ENCODE results near the gene PIK3CB.
"Not testable (repeated sequence)": the region's sequence is repeated elsewhere in the genome, so short reads cannot be mapped to it uniquely, and the experiment has no call there.

PIK3CB gene

DNA sequence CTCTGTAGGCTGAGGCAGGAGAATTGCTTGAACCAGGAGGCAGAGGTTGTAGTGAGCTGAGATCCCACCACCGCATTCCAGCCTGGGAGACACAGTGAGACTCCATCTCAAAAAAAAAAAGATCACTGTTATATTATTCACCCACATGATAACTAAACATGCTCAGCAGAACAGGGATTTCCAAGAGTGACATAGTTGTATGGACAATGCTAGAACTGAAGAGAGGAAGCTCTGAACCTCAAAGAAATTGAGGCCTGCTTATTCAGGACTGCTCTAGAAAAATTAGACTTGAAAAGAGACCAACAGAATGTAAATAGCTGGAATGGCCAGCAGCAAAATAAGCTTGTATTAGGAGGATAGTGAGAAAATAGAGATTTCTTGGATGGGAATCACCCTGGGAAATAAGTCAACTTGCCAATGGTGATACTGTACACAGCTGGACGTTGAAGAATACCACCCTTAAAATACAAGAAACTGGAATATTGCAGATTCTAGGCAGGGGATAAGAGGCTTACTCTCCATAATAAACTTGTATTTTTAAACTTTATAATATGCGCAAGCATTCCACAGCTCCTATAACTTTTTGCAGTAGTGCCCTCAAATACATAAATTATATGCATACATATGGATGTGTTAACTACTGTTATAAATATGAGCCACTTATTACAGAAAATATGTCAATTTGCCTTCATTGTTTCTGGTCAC, 28.2 kb downstream of the PIK3CB start:
- DNase-seq, result no peak

- DNase-seq, result no peak
Measured at GRCh38 chr3:138803006-138803653, 31.6 kb downstream of the PIK3CB start.

GRCh38 chr3:138802223-138802622, 32.5 kb downstream of the PIK3CB start:
- DNase-seq, result not testable (repeated sequence)

DNA sequence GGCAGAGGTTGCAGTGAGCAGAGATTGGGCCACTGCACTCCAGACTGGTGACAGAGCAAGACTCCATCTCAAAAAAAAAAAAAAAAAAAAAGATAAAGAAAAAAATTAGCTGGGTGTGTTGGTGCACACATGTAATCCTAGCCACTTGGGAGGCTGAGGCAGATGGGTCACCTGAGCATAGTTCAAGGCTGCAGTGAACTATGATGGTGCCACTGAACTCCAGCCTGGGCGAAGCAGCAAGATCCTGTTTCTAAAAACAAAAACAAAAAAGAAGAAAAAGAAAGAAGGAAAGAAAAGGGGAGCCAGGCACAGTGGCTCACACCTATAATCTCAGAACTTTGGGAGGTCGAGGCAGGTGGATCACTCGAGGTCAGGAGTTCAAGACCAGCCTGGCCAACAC, 32.9 kb downstream of the PIK3CB start:
- no peak for DNase-seq

DNA sequence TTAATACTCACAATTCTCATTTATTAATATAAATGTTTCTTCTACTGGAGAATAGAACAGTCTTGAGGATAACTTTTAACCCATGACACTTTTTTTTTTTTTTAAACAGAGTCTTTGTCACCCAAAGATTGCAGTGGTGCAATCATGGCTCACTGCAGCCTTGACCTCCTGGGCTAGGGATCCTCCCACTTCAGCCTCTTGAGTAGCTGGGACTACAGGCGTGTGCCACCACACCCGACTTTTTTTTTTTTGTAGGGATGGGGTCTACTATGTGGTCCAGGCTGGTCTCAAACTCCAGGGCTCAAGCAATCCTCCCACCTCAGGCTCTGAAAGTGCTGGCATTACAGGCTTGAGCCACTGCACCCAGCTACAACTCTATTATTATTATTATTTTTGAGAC, 34.5 kb downstream of the PIK3CB start:
- DNase-seq, result no peak

- peak in 2 of 56 donors; percentile 6 to 11 for DNase-seq
Measured at GRCh38 chr3:138799822-138800221, 34.9 kb downstream of the PIK3CB start.

DNA sequence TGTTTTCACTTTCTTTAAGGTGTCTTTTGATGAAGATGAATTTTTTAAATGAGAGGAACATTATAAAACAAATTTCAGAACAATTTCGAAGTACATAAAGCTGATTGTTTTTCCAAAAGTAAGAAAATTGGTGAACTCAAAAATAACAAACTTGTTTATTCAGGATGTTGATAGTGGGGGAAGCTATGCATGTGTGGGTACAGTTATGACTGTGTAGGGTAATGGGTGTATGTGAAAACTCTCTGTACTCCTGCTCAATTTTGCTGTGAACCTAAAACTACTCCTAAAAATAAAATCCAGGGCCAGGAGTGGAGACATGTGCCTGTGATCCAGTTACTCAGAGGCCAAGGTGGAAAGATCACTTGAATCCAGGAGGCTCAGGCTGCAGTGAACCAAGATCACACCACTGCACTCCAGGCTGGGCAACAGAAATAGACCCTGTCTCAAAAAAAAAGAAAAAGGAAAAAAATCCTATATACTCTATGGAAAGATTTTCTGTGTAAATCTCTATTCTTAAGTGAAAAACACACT, 37.2 kb downstream of the PIK3CB start:
- no peak for DNase-seq

GRCh38 chr3:138796761-138797160, 38.0 kb downstream of the PIK3CB start:
- DNase-seq, result no peak

GRCh38 chr3:138786788-138787271, 47.9 kb downstream of the PIK3CB start:
- DNase-seq, result no peak

DNA sequence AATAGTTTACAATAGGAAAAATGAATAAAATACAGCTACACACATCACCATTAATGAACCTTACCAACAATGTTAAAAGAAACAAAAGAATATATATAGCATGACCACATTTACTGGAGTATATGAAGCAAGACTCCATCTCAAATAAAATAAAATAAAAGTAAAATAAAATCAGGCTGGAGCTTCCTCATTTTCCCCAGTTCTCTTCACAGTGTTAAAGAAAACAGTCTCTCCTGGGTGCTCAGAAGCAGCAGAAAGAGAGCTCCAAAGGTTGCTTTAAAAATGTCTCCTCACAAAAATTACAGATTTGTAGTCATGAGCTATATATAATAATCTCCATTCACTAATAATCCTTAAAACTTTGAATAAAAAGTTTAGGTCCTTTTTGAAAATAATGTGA, 48.8 kb downstream of the PIK3CB start:
- DNase-seq, result no peak

DNA sequence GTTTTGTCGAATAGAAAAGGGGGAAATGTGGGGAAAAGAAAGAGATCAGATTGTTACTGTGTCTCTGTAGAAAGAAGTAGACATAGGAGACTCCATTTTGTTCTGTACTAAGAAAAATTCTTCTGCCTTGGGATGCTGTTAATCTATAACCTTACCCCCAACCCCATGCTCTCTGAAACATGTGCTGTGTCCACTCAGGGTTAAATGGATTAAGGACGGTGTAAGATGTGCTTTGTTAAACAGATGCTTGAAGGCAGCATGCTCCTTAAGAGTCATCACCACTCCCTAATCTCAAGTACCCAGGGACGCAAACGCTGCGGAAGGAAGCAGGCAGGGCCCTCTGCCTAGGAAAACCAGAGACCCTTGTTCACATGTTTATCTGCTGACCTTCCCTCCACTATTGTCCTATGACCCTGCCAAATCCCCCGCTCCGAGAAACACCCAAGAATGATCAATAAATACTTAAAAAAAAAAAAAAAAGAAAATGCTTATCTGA, 49.3 kb downstream of the PIK3CB start:
- not testable (repeated sequence) for DNase-seq

DNA sequence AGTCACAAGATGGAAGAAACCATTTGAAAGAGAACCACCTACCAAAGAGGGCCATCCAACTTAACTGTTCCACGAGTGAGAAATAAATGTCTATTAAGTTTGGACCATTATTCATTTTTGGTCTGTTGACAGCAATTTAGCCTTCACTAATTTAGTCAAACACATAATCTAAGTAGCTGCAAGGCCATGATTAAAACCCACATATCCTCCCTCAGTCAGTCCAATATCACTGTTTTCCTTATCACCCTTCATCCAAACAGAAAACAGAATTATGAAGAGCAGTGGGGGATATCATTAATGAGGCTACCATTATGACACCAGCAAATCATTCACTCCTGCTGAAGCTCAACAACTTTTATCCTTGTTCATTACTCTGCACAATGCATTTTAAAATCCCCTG, 52.0 kb downstream of the PIK3CB start:
- no peak for DNase-seq

- DNase-seq, result no peak
Measured at GRCh38 chr3:138781012-138781470, 53.7 kb downstream of the PIK3CB start.

DNA sequence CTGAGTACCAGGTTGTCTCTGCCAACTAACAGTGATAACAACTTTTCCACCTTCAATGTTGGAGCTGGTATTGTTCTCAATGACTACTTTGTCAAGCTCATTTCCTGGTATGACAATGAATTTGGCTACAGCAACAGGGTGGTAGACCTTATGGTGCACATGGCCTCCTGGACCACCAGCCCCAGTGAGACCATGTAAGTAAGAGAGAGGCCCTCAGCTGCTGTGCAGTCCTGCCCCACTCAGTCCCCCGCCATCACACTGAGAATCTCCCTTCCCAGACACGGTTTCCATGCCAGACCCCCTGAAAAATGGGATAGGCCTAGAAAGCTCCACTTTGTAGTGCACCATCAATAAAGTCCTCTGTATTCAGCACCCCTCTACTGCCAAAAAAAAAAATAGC, 56.1 kb downstream of the PIK3CB start:
- no peak for DNase-seq

- DNase-seq, result no peak
Measured at GRCh38 chr3:138776961-138777360, 57.8 kb downstream of the PIK3CB start.

DNA sequence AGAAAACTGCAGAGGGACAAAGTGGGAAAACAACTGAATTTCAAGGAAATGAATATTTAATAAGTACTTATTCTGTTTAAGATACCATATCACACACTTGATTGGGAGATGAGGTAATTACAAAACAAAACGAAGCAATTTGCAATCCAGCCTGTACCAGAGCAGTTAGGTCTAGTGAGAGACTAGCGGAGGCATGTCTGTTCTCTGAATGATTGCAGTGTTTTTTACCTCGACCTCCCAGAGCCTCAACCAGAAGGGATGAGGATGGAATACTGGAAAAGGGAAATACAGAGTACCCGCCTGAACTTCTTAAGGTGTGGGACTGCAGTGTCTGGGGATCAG, 59.5 kb downstream of the PIK3CB start:
- DNase-seq, result peak in 1 of 56 donors; percentile 21

- DNase-seq, result peak in 48 of 56 donors; percentile 2 to 86 (median 35)
Measured at GRCh38 chr3:138774529-138775253, 60.0 kb downstream of the PIK3CB start.

DNA sequence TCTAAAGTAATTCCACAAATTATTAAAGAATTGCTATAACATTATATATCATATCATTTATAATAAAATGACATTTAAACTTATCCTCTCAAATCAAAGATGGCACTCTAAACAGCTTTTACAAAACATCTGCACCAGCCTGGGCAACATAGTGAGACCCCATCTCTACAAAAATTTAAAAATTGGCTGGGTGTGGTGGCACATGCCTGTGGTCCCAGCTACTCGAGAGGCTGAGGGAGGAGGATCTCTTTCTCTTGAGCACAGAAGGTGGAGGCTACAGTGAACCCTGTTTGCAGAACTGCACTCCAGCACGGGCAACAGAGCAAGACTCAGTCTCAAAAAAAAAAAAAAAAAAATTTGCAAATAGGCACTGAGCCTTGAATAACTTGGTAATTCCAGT, 63.1 kb downstream of the PIK3CB start:
- no peak for DNase-seq

GRCh38 chr3:138769616-138770015, 65.1 kb downstream of the PIK3CB start:
- DNase-seq, result no peak

DNA sequence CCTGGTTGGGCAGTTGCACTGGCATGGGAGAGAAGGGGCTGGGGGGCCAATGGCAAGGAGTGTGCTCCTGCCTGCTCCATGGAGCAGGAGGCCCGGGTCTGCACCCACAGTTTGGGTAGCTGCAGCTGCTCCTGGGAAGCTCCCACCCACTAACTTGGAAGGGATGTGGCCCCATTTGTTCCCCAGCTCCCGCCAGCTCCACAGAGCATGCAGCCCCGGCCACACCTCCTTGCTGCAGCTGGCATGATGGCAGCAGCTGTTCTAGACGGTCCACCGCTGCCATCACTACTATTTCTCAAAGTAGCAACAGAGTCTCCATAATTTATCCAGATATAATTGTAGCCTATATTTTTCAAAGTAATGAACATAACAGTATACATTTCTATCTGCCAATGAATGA, 65.8 kb downstream of the PIK3CB start:
- no peak for DNase-seq

DNA sequence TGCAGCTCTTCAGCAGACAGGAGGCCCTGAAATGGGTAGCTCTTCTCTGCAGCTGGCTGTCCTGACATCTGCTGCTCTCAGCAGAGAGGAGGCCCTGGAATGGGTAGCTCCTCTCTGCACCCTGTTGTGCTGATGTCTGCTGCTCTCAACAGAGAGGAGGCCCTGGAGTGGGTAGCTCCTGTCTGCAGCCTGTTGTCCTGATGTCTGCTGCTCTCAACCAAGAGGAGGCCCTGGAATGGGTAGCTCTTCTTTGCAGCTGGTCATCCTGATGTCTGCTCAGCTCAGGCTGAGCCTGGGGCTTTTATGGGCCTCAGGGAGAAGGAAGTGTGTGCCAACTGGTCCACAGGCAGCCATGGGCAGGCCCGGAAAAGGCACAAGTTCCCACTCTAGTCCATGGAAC, 66.6 kb downstream of the PIK3CB start:
- no peak for DNase-seq
